Adipocyte (in vitro differentiated cells): ENCODE measurements around the gene CD38.
A peak's percentile ranks its signal among the peaks of the same experiment; 100 is the strongest.
"Not testable (repeated sequence)": the region's sequence is repeated elsewhere in the genome, so short reads cannot be mapped to it uniquely, and the experiment has no call there.

ENCODE experiments used
- DNase-seq: peaks from one replicate; pipeline ENCODE4 v3.0.0-alpha.2; 2015; ENCODE audit warnings: low read depth
- H3K27me3 ChIP-seq: replicated peaks from 2 replicates; pipeline ENCODE4 v1.7.0; 2013; ENCODE audit warnings: mild to moderate bottlenecking, low read length, moderate library complexity; ENCODE audit not compliant: control insufficient read depth, insufficient read depth
- H3K36me3 ChIP-seq: 2 replicates; pipeline ENCODE4 v1.7.0; 2013; ENCODE audit warnings: low read length, mild to moderate bottlenecking, moderate library complexity; ENCODE audit not compliant: control insufficient read depth, insufficient read depth, severe bottlenecking
- H3K4me1 ChIP-seq: 2 replicates; pipeline ENCODE4 v1.7.0; 2013; ENCODE audit warnings: mild to moderate bottlenecking, low read length, moderate library complexity; ENCODE audit not compliant: control insufficient read depth, insufficient read depth
- H3K4me3 ChIP-seq: 2 replicates; pipeline ENCODE4 v1.7.0; 2013; ENCODE audit warnings: mild to moderate bottlenecking, low read length, moderate library complexity
- H3K9ac ChIP-seq: 2 replicates; pipeline ENCODE4 v1.7.0; 2013; ENCODE audit warnings: mild to moderate bottlenecking, low read length, moderate library complexity
- H3K9me3 ChIP-seq: 2 replicates; pipeline ENCODE4 v1.7.0; 2013; ENCODE audit warnings: mild to moderate bottlenecking, low read length, moderate library complexity; ENCODE audit not compliant: control insufficient read depth

The CD38 gene

DNA sequence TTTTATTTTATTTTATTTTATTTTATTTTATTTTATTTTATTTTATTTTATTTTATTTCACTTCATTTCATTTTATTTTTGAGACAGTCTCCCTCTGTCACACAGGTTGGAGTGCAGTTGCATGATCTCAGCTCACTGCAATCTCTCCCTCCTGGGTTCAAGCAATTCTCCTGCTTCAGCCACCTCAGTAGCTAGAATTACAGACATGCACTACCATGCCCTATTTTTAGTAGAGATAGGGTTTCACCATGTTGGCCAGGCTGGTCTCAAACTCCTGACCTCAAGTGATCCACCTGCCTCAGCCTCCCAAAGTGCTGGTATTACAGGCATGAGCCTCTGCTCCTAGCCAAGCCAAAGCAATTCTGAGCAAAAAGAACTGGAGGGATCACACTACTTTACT, 24.4 kb downstream of the CD38 start:
- H3K4me3 ChIP-seq, H3K36me3 ChIP-seq, H3K9ac ChIP-seq, H3K4me1 ChIP-seq, H3K27me3 ChIP-seq, DNase-seq, H3K9me3 ChIP-seq: not testable (repeated sequence)

DNA sequence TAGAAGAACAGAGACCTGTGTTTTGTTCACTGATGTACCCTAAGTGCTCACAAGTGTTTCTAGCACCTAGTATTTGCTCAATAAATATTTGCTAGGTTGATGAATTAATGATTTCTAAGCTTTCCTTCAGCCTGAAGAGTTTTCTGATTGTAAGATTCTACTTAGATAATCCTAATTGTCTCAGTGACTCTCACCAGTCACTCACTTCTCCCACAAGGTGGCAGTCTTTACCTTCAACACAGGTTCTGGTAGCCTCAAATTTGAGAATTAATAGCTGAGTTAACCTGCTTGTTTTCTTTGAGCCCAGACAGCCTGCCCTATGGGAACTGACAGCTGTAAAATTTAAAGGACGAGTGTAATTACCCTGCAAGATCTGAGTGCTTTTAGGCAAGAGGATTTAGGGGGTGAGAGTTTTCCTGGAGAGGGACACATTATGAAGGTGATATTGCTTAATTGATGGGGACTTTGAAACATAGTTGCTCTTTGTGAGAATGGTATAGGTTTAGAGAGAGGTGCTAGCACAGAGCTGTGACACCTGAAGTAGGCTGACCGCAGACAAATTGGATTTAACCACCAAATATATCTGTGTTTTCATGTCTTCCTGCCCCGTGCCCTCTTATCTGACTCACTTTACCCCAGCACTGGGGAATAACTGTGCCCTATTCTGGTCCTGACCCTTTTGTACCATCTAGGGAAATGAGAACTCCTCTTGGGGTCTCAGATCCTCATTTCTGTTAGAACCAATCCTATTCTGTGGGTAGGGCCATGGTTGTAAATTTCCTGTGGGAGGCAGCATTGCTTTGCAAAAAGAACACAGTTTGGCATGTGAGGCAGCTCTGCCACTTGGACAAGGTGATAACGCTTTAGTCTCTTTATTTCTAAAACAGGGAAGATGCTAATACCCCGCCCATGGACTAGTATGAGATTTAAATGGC, 27.7 kb downstream of the CD38 start:
- Histone ChIP-seq H3K27me3 (peaks cover 3% of the 10 kb centered on the region), H3K9ac (peak overlapping the region; percentile 37), H3K4me3 (no peak overlapping the region), H3K36me3 (no peaks in the 10 kb centered on the region), H3K4me1 (peaks cover 5% of the 10 kb centered on the region), H3K9me3 (no peaks in the 10 kb centered on the region)
- DNase-seq, result peak; percentile 73

DNA sequence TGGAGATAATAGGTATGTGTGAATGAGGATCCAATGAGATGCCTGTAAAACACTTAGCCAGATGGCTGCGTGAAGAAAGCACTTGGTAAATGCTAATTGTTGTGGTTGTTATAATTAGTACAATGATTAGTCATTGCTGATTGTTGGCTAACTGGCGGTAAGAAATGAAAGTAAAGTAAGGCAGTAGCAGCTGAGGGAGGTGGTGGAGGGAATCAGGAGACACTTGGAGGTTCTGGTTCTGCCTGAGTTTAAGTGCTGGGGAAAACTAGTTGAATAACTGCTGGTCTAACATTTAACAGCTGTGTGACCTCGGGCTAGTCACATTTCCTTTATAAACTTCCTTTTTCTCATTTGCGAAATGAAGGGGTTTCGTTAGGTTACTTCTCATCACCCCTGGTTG, 30.9 kb downstream of the CD38 start:
- H3K9ac ChIP-seq, result peak overlapping the region; percentile 1
- no peak for DNase-seq
- peaks cover 3% of the 10 kb centered on the region for H3K27me3 ChIP-seq
- H3K4me1 ChIP-seq, result peaks cover 13% of the 10 kb centered on the region
- no peak overlapping the region for H3K4me3 ChIP-seq
- no peaks in the 10 kb centered on the region for H3K36me3 ChIP-seq
- no peaks in the 10 kb centered on the region for H3K9me3 ChIP-seq

DNA sequence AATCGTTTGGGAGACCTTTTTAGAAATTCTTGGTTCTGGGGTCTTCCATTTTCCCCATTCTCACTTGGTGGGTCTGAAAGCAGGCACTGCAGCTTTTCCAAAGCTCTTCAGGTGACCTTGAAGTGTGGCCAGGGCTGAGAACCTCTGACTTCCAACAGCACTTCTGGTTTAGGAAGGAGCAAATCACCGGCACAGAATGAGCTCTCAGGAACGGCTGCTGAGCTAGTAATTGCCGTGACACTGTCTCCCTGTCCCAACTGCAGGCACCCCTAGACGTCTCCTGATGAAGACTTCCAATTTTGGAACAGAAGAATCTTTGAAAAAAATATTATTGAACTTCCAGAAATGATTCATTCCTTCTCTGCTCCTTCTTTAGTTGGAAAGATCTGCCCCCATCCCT, 31.3 kb downstream of the CD38 start:
- peaks cover 3% of the 10 kb centered on the region for H3K27me3 ChIP-seq
- H3K9me3 ChIP-seq, result no peaks in the 10 kb centered on the region
- H3K9ac ChIP-seq, result no peak overlapping the region

DNA sequence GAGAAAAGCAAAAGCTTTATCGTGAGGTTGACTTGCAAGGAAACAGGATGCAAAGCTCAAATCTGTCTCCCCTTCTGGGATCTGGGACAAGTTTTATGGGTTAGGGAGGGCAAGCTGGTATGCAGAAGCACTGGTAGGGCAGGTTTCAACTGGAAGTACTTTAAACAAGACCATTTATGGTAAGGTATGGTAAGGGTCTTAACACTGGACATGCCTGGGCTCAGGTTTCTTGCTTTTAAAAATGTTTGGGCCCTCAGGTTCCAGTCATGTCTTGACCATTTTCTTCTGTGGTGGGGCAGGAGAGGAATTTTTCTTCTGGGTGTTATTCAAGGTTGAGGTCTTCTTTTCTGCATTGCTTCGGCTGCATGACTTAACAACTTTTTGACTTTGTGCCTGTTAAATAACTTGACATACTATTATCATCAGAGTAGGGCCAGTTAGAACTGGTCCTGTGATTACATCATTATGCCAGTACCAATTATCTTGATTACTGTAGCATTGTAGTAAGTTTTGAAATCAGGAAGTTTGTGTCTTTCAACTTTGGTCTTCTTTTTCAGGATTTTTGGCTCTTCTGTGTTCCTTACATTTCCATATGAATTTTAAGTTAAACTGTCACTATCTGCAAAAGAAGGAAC, 33.7 kb downstream of the CD38 start:
- H3K4me3 ChIP-seq, result no peak overlapping the region
- no peaks in the 10 kb centered on the region for H3K36me3 ChIP-seq
- no peak overlapping the region for H3K9ac ChIP-seq
- H3K4me1 ChIP-seq, result peaks cover 9% of the 10 kb centered on the region
- no peak for DNase-seq
- peaks cover 3% of the 10 kb centered on the region for H3K27me3 ChIP-seq
- no peaks in the 10 kb centered on the region for H3K9me3 ChIP-seq

More for the DNA sequence above, 31.3 kb downstream of the CD38 start:
- Histone ChIP-seq H3K36me3 (no peaks in the 10 kb centered on the region), H3K4me3 (no peak overlapping the region), H3K4me1 (peaks cover 13% of the 10 kb centered on the region)
- no peak for DNase-seq

DNA sequence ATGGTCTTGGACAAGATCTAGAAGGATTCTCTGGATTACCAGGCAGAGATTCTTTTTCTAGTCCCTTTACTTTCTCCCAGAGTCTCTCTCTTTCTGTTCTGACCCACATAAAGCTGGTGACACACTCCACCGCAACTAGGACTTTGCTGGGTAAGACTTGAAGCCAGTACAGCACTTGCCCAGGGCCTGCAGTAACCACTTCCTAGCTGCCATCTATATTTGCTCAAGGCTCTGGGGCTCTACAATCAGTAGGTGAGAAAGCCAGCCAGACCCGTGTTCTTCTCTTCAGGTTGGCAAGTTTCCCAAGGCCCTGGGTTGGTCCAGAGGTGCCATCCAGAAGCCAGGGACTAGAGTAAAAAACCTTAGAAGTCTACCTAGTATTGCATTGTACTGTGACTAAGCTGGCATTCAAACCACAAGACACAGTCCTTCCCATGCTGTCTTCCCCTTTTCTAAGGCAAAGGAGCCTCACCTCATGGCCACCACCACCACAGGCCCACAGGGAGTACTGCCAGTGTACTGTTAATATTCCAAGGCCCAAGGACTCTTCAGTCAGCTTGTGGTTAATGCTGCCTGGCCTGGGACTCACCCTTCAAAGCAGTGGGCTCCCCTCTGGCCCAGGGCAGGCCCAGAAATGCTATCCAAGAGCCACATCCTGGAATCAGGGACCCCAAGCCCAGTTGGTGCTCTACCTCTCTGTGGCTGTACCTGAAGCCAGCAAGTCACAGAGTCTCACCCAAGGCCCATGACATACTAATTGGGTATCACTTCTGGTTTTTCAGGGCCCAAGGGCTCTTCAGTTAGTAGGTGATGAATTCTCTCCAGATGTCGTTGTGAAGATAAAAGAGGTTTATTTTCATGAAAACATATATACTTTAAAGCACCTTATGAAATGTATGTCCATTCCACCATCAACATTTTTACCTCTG, 54.7 kb downstream of the CD38 start:
- H3K4me3 ChIP-seq, result no peak overlapping the region
- peaks cover 19% of the 10 kb centered on the region for H3K4me1 ChIP-seq
- no peaks in the 10 kb centered on the region for H3K36me3 ChIP-seq
- H3K9me3 ChIP-seq, result peaks cover 13% of the 10 kb centered on the region
- no peak for DNase-seq
- H3K9ac ChIP-seq, result no peak overlapping the region
- no peaks in the 10 kb centered on the region for H3K27me3 ChIP-seq

DNA sequence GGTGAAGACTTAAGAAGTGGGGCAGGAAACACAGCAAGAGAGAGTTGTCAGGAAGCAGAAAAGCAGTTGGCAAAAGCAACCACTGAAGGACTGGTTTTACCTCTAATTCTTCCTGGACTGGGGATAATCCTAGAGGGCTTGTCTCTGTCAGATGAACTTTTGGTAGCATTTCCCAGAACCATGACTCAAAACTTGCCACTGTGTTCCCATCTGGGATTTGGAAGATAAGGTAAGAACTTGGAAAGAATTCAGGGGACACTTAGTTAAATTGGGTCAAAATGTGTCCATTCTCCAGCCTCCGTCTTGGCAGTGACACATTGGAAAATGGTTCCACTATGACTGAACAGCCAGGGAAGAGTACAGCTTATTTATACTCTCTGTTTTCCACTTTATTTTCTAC, 55.7 kb downstream of the CD38 start:
- H3K9ac ChIP-seq, result peak overlapping the region; percentile 47
- no peaks in the 10 kb centered on the region for H3K36me3 ChIP-seq
- no peak for DNase-seq
- peaks cover 19% of the 10 kb centered on the region for H3K4me1 ChIP-seq
- peak overlapping the region; percentile 28 for H3K4me3 ChIP-seq
- H3K27me3 ChIP-seq, result no peaks in the 10 kb centered on the region
- H3K9me3 ChIP-seq, result peaks cover 13% of the 10 kb centered on the region

DNA sequence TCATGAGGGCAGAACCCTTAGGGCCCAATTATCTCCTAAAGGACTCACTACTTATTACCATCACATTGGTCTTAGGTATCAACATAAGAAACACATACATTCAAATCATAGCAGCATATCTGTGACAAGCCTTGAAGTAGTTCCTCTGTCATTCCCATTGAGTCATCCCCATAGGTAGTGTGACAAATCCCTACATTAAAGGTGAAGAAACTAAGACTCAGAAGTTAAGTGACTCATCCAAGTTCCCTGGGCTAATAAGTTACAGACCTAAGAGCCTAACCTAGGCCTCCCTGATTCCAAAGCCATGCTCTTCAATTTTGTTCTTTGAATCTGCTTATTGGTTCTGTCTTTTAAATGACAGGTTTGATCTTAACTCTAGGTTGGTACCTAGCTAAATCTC, 58.2 kb downstream of the CD38 start:
- Histone ChIP-seq H3K36me3 (no peaks in the 10 kb centered on the region), H3K9me3 (peaks cover 4% of the 10 kb centered on the region), H3K4me3 (no peak overlapping the region), H3K4me1 (peaks cover 19% of the 10 kb centered on the region), H3K9ac (no peak overlapping the region), H3K27me3 (no peaks in the 10 kb centered on the region)
- no peak for DNase-seq

DNA sequence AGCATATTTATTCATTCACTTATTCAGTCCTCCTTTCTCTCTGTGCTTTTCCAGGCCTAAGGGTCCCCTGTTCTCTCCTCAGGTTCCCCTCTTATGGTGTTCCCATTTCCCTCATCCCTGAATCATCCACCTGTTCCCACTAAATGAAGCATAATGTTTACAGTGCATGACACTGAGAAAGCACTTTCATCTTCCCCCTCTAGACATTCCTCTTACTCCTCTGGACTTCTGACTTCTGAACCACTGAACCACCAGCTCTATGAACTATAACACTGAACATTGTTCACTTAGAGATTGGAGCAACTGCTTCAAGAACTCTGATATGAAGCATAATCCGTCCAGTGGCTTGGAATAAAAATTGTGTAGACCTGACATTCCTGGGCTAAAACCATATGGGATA, 59.5 kb downstream of the CD38 start:
- Histone ChIP-seq H3K4me1 (peaks cover 19% of the 10 kb centered on the region), H3K27me3 (no peaks in the 10 kb centered on the region), H3K9me3 (no peaks in the 10 kb centered on the region), H3K36me3 (no peaks in the 10 kb centered on the region), H3K9ac (no peak overlapping the region), H3K4me3 (no peak overlapping the region)
- DNase-seq, result no peak

DNA sequence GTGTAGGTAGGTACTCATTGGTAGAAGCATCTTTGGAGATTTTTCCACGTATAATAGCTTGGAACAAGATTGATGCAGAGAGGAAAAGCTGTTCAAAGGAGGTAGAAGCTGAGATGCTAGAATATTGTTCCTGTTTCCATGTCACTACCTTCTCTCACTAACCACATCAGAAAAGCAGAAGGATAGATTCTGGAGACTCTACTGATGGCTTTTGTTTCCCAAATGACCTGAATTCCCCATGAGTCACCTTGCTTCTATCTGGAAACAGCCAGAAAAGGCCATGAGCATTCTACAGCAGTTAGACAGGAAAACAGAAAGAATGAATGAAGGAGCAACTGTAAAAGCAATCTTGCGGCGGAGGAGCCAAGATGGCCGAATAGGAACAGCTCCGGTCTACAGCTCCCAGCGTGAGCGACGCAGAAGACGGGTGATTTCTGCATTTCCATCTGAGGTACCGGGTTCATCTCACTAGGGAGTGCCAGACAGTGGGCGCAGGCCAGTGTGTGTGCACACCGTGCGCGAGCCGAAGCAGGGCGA, 63.1 kb downstream of the CD38 start:
- not testable (repeated sequence) for H3K36me3 ChIP-seq, H3K9me3 ChIP-seq, H3K9ac ChIP-seq, H3K4me1 ChIP-seq, DNase-seq, H3K4me3 ChIP-seq, H3K27me3 ChIP-seq

DNA sequence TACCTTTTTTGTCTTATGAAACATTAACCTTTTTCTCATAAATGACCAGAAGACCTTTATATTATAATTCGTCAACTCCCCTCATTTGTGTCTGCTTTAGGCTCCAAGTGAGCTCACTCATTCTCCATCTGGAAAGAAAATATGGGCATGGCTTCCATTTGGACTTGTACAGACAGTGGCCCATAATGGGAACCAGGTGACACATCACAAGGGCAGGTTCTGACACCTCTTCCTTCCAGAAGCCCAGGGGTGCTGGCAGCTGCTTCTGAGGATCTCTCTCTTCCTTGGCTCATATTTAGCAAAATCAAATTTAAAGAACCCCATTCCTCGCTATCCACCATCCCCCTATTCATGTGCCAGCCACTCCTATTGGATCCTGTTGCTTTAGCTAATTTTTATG, 69.6 kb downstream of the CD38 start:
- Histone ChIP-seq H3K36me3 (no peaks in the 10 kb centered on the region), H3K4me3 (no peak overlapping the region), H3K4me1 (peaks cover 4% of the 10 kb centered on the region), H3K27me3 (no peaks in the 10 kb centered on the region), H3K9me3 (no peaks in the 10 kb centered on the region), H3K9ac (no peak overlapping the region)
- no peak for DNase-seq
